ENCODE results near the gene JAG1.

DNA sequence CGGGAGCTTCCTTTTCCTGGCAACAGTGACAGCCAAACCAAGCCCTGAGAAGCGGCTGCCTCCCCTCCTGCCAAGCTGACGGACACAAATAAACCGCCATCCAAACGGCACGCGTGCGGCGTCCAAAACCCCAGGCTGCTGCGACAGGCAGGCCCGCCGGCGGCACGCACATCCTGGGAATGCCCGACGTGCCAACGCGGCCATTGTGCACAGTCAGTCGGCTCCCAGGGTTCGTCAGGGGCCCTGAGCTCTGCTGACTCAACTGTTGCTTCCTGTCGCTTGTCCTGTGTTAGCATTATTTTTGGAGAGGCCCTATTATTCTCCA, 6.8 kb downstream of the JAG1 start:
- TF ChIP-seq, protein P1, sequence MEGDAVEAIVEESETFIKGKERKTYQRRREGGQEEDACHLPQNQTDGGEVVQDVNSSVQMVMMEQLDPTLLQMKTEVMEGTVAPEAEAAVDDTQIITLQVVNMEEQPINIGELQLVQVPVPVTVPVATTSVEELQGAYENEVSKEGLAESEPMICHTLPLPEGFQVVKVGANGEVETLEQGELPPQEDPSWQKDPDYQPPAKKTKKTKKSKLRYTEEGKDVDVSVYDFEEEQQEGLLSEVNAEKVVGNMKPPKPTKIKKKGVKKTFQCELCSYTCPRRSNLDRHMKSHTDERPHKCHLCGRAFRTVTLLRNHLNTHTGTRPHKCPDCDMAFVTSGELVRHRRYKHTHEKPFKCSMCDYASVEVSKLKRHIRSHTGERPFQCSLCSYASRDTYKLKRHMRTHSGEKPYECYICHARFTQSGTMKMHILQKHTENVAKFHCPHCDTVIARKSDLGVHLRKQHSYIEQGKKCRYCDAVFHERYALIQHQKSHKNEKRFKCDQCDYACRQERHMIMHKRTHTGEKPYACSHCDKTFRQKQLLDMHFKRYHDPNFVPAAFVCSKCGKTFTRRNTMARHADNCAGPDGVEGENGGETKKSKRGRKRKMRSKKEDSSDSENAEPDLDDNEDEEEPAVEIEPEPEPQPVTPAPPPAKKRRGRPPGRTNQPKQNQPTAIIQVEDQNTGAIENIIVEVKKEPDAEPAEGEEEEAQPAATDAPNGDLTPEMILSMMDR (IDR thresholded peaks at IDR 0.05) = no peak
- TF ChIP-seq POLR2A (IDR thresholded peaks at IDR 0.05) = no peak
